HepG2 (cell line): ENCODE results near the gene THADA. TPM values are rescaled to one million over a fixed set of nuclear protein-coding genes. Genes with fewer than 3 reads are reported as not detected.

Source experiments
- ATAC-seq: fragments of 200-7000 bp; cut with Tn5 transposase; 3 replicates; pipeline ENCODE4 v1.9.1; 2020; ENCODE audit warnings: mild to moderate bottlenecking, moderate library complexity
- BruUV-seq: library from RNA; stranded (reverse); fragments of 400-500 nt; replicated peaks from 2 replicates; lab custom pipeline; 2021; lab: Mats Ljungman, UMichigan
- CTCF ChIA-PET: fragments of 300-600 bp; formaldehyde crosslinking; extraction: SDS; loops from one replicate; lab custom pipeline; 2021; ENCODE audit warnings: low total read pairs, inconsistent platforms, low intra/inter-chr PET ratio; lab: Yijun Ruan, JAX
- POLR2A ChIA-PET: fragments of 350-600 bp; sonication (Branson Sonifier 250); formaldehyde crosslinking; loops from one replicate; lab custom pipeline; 2020; ENCODE audit warnings: antibody characterized with exemption, inconsistent platforms; lab: Yijun Ruan, JAX
- DNase-seq: peaks from one replicate; pipeline ENCODE4 v3.0.0-alpha.2; 2015; ENCODE audit warnings: low spot score
- FAIRE-seq: peaks from 3 replicates; lab custom pipeline; 2011; peaks lifted over from hg19 to GRCh38; lab: Jason Lieb, UNC
- H2AFZ ChIP-seq: one replicate; pipeline ENCODE4 v1.6.1; 2011; ENCODE audit warnings: low read length, inconsistent platforms
- H3K27ac ChIP-seq: fragments of 300-600 bp; 3 replicates; pipeline ENCODE4 v1.8.0; 2011; ENCODE audit warnings: mixed run types, mild to moderate bottlenecking, mixed read lengths, low read length, inconsistent platforms; ENCODE audit not compliant: insufficient read depth; ENCODE audit errors: extremely low read length
- H3K27me3 ChIP-seq, 2 experiments: fragments of 200-600 bp in 1 of 2; 2 replicates in 1 of 2; 3 replicates in 1 of 2; pipeline versions ENCODE4 v1.6.0 to v1.8.0; 2011; ENCODE audit warnings: low read length in 2 of 2, mild to moderate bottlenecking in 2 of 2, moderate library complexity in 2 of 2, inconsistent platforms in 1 of 2; ENCODE audit not compliant: insufficient read depth in 2 of 2, control insufficient read depth in 1 of 2
- H3K36me3 ChIP-seq, 2 experiments: fragments of 200-600 bp in 1 of 2; replicated peaks in 1 of 2; 2 replicates in 1 of 2; 3 replicates in 1 of 2; pipeline versions ENCODE4 v1.5.1 to v1.8.0; 2011; ENCODE audit warnings: low read length in 2 of 2, inconsistent platforms in 1 of 2; ENCODE audit not compliant: insufficient read depth in 2 of 2, control insufficient read depth in 1 of 2
- H3K4me1 ChIP-seq: 2 replicates; pipeline ENCODE4 v1.5.1; 2012; ENCODE audit warnings: low read length, inconsistent platforms; ENCODE audit not compliant: insufficient read depth
- H3K4me2 ChIP-seq: 2 replicates; pipeline ENCODE4 v1.6.0; 2011; ENCODE audit warnings: low read depth, low read length, inconsistent platforms
- H3K4me3 ChIP-seq, 3 experiments: fragments of 200-600 bp in 1 of 3; sonication (generic), shearing (Covaris generic) in 1 of 3; replicated peaks in 1 of 3; 2 replicates each; pipeline ENCODE4 v1.5.1; 2011 to 2016; ENCODE audit warnings: low read length in 3 of 3, inconsistent platforms in 2 of 3, low read depth in 2 of 3, mild to moderate bottlenecking in 2 of 3, control low read depth in 1 of 3, mixed read lengths in 1 of 3; ENCODE audit not compliant: insufficient read depth in 1 of 3
- H3K79me2 ChIP-seq: one replicate; pipeline ENCODE4 v1.6.1; 2011; ENCODE audit warnings: low read length, inconsistent platforms; ENCODE audit not compliant: insufficient read depth
- H3K9ac ChIP-seq: 2 replicates; pipeline ENCODE4 v1.6.0; 2011; ENCODE audit warnings: mild to moderate bottlenecking, low read depth, low read length, inconsistent platforms; ENCODE audit not compliant: insufficient read depth
- H3K9me3 ChIP-seq: 2 replicates; pipeline ENCODE4 v1.5.1; 2012; ENCODE audit warnings: mild to moderate bottlenecking, low read length
- H4K20me1 ChIP-seq: 2 replicates; pipeline ENCODE4 v1.6.0; 2011; ENCODE audit warnings: inconsistent platforms, mild to moderate bottlenecking, low read length, moderate library complexity; ENCODE audit not compliant: insufficient read depth
- GFI1 ChIP-seq: sonication (generic); formaldehyde crosslinking; IDR thresholded peaks from 2 replicates; pipeline ENCODE4 v1.5.0; 2020; ENCODE audit warnings: missing genetic modification reagents, mild to moderate bottlenecking, borderline replicate concordance
- HDAC2 ChIP-seq: sonication (generic); formaldehyde crosslinking; IDR thresholded peaks from 2 replicates; pipeline ENCODE4 v1.4.0; 2020; ENCODE audit warnings: missing genetic modification reagents
- HMG20B ChIP-seq: conservative IDR thresholded peaks from 2 replicates; pipeline ENCODE4 v1.6.1; 2016; ENCODE audit warnings: missing genetic modification reagents, missing compliant biosample characterization
- HOXA9 ChIP-seq: sonication (generic); formaldehyde crosslinking; IDR thresholded peaks from 2 replicates; pipeline ENCODE4 v1.8.1; 2022; ENCODE audit warnings: missing genetic modification reagents, mild to moderate bottlenecking, moderate library complexity, borderline replicate concordance
- IRF2 ChIP-seq: IDR thresholded peaks from 2 replicates; pipeline ENCODE4 v1.6.1; 2018; ENCODE audit warnings: missing genetic modification reagents, missing compliant biosample characterization
- SKIL ChIP-seq: sonication (generic); formaldehyde crosslinking; IDR thresholded peaks from 2 replicates; pipeline ENCODE4 v1.8.0; 2022; ENCODE audit warnings: missing genetic modification reagents, mild to moderate bottlenecking, moderate library complexity, borderline replicate concordance
- SMAD3 ChIP-seq: sonication (generic); formaldehyde crosslinking; IDR thresholded peaks from 2 replicates; pipeline ENCODE4 v1.4.0; 2020; ENCODE audit warnings: missing genetic modification reagents
- STAG1 ChIP-seq: sonication (generic); formaldehyde crosslinking; IDR thresholded peaks from 2 replicates; pipeline ENCODE4 v1.4.0; 2020; ENCODE audit warnings: missing genetic modification reagents
- ZC3H13 ChIP-seq: sonication (generic); formaldehyde crosslinking; IDR thresholded peaks from 2 replicates; pipeline ENCODE4 v1.8.1; 2023; ENCODE audit warnings: mild to moderate bottlenecking, missing genetic modification reagents, moderate library complexity
- ZFP1 ChIP-seq: IDR thresholded peaks from 2 replicates; pipeline ENCODE4 v1.6.1; 2016
- ZNF430 ChIP-seq: sonication (generic); formaldehyde crosslinking; IDR thresholded peaks from 2 replicates; pipeline ENCODE4 v1.9.0; 2021; ENCODE audit warnings: mild to moderate bottlenecking, missing genetic modification reagents
- ZNF44 ChIP-seq: sonication (generic); formaldehyde crosslinking; IDR thresholded peaks from 2 replicates; pipeline ENCODE4 v1.5.1; 2020; ENCODE audit warnings: mild to moderate bottlenecking, missing genetic modification reagents
- ZNF614 ChIP-seq: IDR thresholded peaks from 2 replicates; pipeline ENCODE4 v1.6.1; 2018; ENCODE audit warnings: missing biosample characterization, missing genetic modification reagents, inconsistent platforms, borderline replicate concordance
- WGBS: methylation state at CpG from one replicate; pipeline ENCODE4 v1.1.6; 2017; ENCODE audit warnings: low lambda C conversion rate; 5-methylcytosine and 5-hydroxymethylcytosine counted together
- in situ Hi-C: cut with HindIII; loops from 2 replicates; pipeline ENCODE4 v1.10.0; 2017; ENCODE audit warnings: low pct_unique_long_range_greater_than_20kb; ENCODE audit not compliant: extremely low pct_ligation_motif_present
- intact Hi-C: fragments of 100-400 bp; cut with micrococcal nuclease; formaldehyde crosslinking; loops from one replicate; pipeline ENCODE4 v1.10.0; 2022; ENCODE audit not compliant: unreplicated experiment
- polyA plus RNA-seq, 8 experiments: library from polyadenylated mRNA; depleted of rRNA in 3 of 8; stranded (reverse) in 7 of 8; unstranded in 1 of 8; fragments of >200 nt; fragmentation: Illumina TruSeq in 4 of 8; extraction: Trizol in 4 of 8; gene quantifications; 2 replicates each; pipeline versions ENCODE4 v1.2.1 to v1.2.3, GENCODE V29; 2011 to 2016; ENCODE audit warnings: low read depth in 4 of 8, missing spikeins in 1 of 8, mixed read lengths in 1 of 8; ENCODE audit not compliant: insufficient read depth in 1 of 8
- total RNA-seq, 5 experiments: library from RNA; depleted of rRNA; stranded (reverse); fragments of >200 nt; fragmentation: Illumina TruSeq; extraction: Trizol; gene quantifications; 2 replicates each; pipeline ENCODE4 v1.2.3, GENCODE V29; 2016; ENCODE audit warnings: low read depth in 1 of 5
- TF ChIP-seq, protein P1 (sequence below): IDR thresholded peaks from 2 replicates; pipeline ENCODE4 v1.6.1; 2016
- TF ChIP-seq, protein P2 (sequence below): IDR thresholded peaks from 2 replicates; pipeline ENCODE4 v1.6.1; 2018; ENCODE audit warnings: missing genetic modification reagents, mild to moderate bottlenecking, missing compliant biosample characterization
- TF ChIP-seq, protein P3 (sequence below): sonication (generic); formaldehyde crosslinking; IDR thresholded peaks from 2 replicates; pipeline ENCODE4 v1.4.0; 2020; ENCODE audit warnings: low read depth, missing genetic modification reagents

The THADA gene
- total and polyA plus RNA-seq, 2 of the 13 experiments (the other 11 are each of a cell fraction or from before 2014, with no cell fraction given): 12.7 to 21.7 TPM

- POLR2A ChIA-PET: interaction anchor here (0.6 to 2.6 kb wide), 3 partner anchors 14 to 35 kb away, joined by 3 to 9 read pairs (median 3); no protein-coding TSS in a partner anchor
- CTCF ChIA-PET: no interaction called here
- WGBS: 2% methylated on average over 2 of the region's 2 CpGs
- Histone ChIP-seq H3K4me1 (peaks cover 69% of the 10 kb centered on the region), H3K27me3 (no peaks in the 10 kb centered on the region), H3K27ac (peak overlapping the region; percentile 22), H4K20me1 (no peaks in the 10 kb centered on the region), H3K79me2 (no peaks in the 10 kb centered on the region), H3K9me3 (no peaks in the 10 kb centered on the region), H3K4me2 (peak overlapping the region; percentile 64), H3K9ac (no peak overlapping the region), H3K4me3 (no peak overlapping the region), H3K36me3 (no peaks in the 10 kb centered on the region), H2AFZ (no peak overlapping the region)
- ATAC-seq (peak; percentile 84), FAIRE-seq (peak; percentile 89), DNase-seq (peak; percentile 85)
- in situ Hi-C loops: no loop called here
- no TSS peak for BruUV-seq
- intact Hi-C loops: loop anchor here (1.0 kb wide), 1 partner anchor 35 kb away; no protein-coding TSS in a partner anchor
- peak; percentile 96 for TF ChIP-seq HDAC2 (CRISPR knock-in tag)
- TF ChIP-seq, protein P1, sequence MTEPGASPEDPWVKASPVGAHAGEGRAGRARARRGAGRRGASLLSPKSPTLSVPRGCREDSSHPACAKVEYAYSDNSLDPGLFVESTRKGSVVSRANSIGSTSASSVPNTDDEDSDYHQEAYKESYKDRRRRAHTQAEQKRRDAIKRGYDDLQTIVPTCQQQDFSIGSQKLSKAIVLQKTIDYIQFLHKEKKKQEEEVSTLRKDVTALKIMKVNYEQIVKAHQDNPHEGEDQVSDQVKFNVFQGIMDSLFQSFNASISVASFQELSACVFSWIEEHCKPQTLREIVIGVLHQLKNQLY (CRISPR knock-in tag): peak; percentile 62; the same call in 1 of the 2 replicates
- TF ChIP-seq, protein P2, sequence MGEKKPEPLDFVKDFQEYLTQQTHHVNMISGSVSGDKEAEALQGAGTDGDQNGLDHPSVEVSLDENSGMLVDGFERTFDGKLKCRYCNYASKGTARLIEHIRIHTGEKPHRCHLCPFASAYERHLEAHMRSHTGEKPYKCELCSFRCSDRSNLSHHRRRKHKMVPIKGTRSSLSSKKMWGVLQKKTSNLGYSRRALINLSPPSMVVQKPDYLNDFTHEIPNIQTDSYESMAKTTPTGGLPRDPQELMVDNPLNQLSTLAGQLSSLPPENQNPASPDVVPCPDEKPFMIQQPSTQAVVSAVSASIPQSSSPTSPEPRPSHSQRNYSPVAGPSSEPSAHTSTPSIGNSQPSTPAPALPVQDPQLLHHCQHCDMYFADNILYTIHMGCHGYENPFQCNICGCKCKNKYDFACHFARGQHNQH (CRISPR knock-in tag): peak; percentile 81
- peak; percentile 64; the same call in 1 of the 2 replicates for TF ChIP-seq IRF2 (CRISPR knock-in tag)
- TF ChIP-seq HMG20B: peak; percentile 97
- peak; percentile 99 for TF ChIP-seq GFI1 (CRISPR knock-in tag)
- TF ChIP-seq ZFP1 (CRISPR knock-in tag): 0 out of 2 replicates have a peak, but pooled peaks have one; percentile 60
- peak; percentile 32; the same call in 1 of the 2 replicates for TF ChIP-seq SMAD3 (CRISPR knock-in tag)
- TF ChIP-seq, protein P3, sequence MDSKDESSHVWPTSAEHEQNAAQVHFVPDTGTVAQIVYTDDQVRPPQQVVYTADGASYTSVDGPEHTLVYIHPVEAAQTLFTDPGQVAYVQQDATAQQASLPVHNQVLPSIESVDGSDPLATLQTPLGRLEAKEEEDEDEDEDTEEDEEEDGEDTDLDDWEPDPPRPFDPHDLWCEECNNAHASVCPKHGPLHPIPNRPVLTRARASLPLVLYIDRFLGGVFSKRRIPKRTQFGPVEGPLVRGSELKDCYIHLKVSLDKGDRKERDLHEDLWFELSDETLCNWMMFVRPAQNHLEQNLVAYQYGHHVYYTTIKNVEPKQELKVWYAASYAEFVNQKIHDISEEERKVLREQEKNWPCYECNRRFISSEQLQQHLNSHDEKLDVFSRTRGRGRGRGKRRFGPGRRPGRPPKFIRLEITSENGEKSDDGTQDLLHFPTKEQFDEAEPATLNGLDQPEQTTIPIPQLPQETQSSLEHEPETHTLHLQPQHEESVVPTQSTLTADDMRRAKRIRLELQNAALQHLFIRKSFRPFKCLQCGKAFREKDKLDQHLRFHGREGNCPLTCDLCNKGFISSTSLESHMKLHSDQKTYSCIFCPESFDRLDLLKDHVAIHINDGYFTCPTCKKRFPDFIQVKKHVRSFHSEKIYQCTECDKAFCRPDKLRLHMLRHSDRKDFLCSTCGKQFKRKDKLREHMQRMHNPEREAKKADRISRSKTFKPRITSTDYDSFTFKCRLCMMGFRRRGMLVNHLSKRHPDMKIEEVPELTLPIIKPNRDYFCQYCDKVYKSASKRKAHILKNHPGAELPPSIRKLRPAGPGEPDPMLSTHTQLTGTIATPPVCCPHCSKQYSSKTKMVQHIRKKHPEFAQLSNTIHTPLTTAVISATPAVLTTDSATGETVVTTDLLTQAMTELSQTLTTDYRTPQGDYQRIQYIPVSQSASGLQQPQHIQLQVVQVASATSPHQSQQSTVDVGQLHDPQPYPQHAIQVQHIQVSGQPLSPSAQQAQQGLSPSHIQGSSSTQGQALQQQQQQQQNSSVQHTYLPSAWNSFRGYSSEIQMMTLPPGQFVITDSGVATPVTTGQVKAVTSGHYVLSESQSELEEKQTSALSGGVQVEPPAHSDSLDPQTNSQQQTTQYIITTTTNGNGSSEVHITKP (CRISPR knock-in tag): peak; percentile 22; the same call in 1 of the 2 replicates
- peak; percentile 57; the same call in 1 of the 2 replicates for TF ChIP-seq ZNF430 (CRISPR knock-in tag)
- no peak for TF ChIP-seq HOXA9 (CRISPR knock-in tag)
- TF ChIP-seq ZNF614 (CRISPR knock-in tag): no peak
- peak; percentile 76 for TF ChIP-seq SKIL
- TF ChIP-seq STAG1: peak; percentile 29; the same call in 1 of the 2 replicates
- TF ChIP-seq ZC3H13 (CRISPR knock-in tag): no peak
- no peak for TF ChIP-seq ZNF44 (CRISPR knock-in tag)
These were observed 337.2 kb downstream of the THADA start for GRCh38 chr2:43258547-43259156.
